Measurements from ENCODE around the gene TEAD3. TPM values are rescaled to one million over a fixed set of nuclear protein-coding genes. Genes with fewer than 3 reads are reported as not detected.

Gene TEAD3
- total RNA-seq, 2 experiments from 2014 or later: 0.13 to 0.23 TPM

DNA sequence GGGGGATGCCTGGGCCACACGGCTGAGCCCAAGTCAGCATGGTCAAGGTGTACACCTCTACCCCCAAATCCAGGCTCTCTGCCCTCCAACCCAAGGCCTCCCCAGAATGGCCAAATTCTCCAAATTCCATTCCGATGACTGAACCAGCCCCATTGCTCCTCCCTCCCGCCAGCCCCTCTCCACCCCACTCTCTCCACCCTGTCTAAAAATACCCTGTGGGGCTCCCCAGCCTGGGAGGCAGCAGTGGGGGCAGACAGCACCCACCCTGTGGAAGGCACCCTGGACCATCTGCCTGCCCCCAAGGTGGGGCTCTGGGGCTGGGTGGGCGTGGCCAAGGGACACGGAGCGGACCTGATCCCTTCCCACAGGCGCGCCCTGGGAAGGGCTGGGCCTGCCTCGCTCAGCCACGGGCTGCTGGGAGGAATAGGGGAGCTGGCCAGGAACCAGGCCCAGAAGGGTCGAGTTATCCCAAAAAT, 11.4 kb downstream of the TEAD3 start:
- POLR2A ChIA-PET: interaction anchor here (1.1 to 1.7 kb wide), 3 partner anchors 11 to 14 kb away, joined by 3 to 7 read pairs (median 3); no protein-coding TSS in a partner anchor
- H3K4me3 Mint-ChIP-seq: no peak overlapping the region

GRCh38 chr6:35484921-35485392, 11.9 kb downstream of the TEAD3 start:
- H3K4me3 Mint-ChIP-seq: no peak overlapping the region
- CTCF ChIA-PET: no interaction called here
- H3K9me3 Mint-ChIP-seq: no peaks in the 10 kb centered on the region
- H3K27ac Mint-ChIP-seq: no peak overlapping the region
- H3K27me3 Mint-ChIP-seq: peaks cover 9% of the 10 kb centered on the region
- H3K4me1 Mint-ChIP-seq: peaks cover 9% of the 10 kb centered on the region
- POLR2A ChIA-PET: interaction anchor here (1.1 to 1.7 kb wide), 3 partner anchors 10 to 13 kb away, joined by 3 to 7 read pairs (median 3); no protein-coding TSS in a partner anchor
- H3K36me3 Mint-ChIP-seq (ENCODE audit: low read depth): no peaks in the 10 kb centered on the region
- no peak for DNase-seq

More for the DNA sequence above, 11.4 kb downstream of the TEAD3 start:
- Mint-ChIP-seq H3K27ac (no peak overlapping the region), H3K9me3 (no peaks in the 10 kb centered on the region), H3K27me3 (peaks cover 9% of the 10 kb centered on the region), H3K4me1 (peaks cover 9% of the 10 kb centered on the region), H3K36me3 (ENCODE audit: low read depth) (no peaks in the 10 kb centered on the region)
- DNase-seq: no peak
- CTCF ChIA-PET: no interaction called here

DNA sequence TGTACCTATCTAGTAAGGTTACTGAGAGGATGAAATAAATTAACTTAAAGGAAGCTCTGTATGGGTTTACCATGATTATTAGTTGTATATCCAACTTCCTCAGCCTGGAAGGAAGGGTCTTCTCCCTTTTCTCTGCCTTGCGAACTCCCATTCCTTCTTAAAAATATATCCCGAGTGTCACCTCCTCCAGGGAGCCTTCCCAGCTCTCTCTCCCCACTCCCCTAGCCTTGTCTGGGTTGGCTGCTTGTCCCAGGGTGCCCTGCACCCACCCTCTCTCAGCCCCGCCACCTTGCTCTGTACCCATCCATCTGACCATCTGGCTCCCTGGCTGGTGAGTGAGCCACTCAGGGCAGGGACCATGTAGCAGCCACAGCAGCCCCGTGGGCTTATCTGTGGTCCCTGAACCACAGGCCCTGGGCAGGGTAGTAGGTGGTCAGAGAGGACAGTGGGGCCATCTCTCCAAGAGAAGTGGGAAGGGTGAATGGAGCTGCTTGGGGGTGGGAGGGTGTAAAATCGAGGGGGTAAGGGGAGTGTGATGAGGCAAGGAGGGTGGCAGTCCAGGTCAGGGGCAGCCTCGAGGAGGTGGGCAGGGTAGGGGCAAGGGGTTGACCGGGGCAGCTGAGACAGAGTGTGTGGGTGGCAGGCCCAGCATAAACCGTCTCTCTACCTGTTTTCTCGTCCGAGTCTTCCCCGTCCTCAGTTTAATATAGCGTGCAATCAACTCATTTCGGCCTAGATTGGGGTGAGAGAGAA, 12.8 kb downstream of the TEAD3 start:
- H3K36me3 Mint-ChIP-seq (ENCODE audit: low read depth): no peaks in the 10 kb centered on the region
- H3K4me1 Mint-ChIP-seq: peaks cover 9% of the 10 kb centered on the region
- H3K4me3 Mint-ChIP-seq: no peak overlapping the region
- no peak for DNase-seq
- CTCF ChIA-PET: no interaction called here
- no peaks in the 10 kb centered on the region for H3K9me3 Mint-ChIP-seq
- no peak overlapping the region for H3K27ac Mint-ChIP-seq
- POLR2A ChIA-PET: interaction anchor here (1.2 to 1.7 kb wide), 2 partner anchors 9 to 14 kb away, joined by 3 to 7 read pairs; no protein-coding TSS in a partner anchor
- peaks cover 9% of the 10 kb centered on the region for H3K27me3 Mint-ChIP-seq

GRCh38 chr6:35483490-35483889, 13.4 kb downstream of the TEAD3 start:
- Mint-ChIP-seq H3K27ac (no peak overlapping the region), H3K27me3 (peaks cover 9% of the 10 kb centered on the region), H3K4me1 (peaks cover 9% of the 10 kb centered on the region), H3K9me3 (no peaks in the 10 kb centered on the region), H3K36me3 (ENCODE audit: low read depth) (no peaks in the 10 kb centered on the region), H3K4me3 (no peak overlapping the region)
- DNase-seq: no peak
- ChIA-PET CTCF (no interaction called here), POLR2A (interaction anchor here (1.5 to 1.7 kb wide), 2 partner anchors 9 to 16 kb away, joined by 3 to 7 read pairs; no protein-coding TSS in a partner anchor)

DNA sequence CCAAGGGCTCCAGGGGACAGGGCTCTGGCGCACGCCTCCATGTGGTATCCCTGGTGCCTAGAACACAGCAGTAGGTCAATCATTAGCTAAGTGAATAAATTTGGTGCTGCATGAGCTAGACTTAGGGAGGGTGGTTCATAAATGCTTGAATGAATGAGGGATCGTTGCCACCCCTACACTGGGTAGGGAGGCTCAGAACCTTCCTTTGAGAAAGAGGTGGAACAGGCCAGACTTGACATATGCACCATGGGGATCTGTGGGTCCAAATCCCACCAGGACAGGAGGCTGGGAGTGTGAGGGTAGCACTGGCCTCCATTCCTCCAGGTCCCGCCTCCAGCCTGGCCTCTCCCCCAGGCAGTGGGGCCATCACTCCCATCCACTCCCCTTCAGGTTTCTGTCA, 13.8 kb downstream of the TEAD3 start:
- Mint-ChIP-seq H3K4me1 (peaks cover 6% of the 10 kb centered on the region), H3K36me3 (ENCODE audit: low read depth) (no peaks in the 10 kb centered on the region), H3K27me3 (peaks cover 9% of the 10 kb centered on the region), H3K9me3 (no peaks in the 10 kb centered on the region), H3K4me3 (no peak overlapping the region), H3K27ac (no peak overlapping the region)
- no peak for DNase-seq
- POLR2A ChIA-PET: interaction anchor here (1.5 kb wide), 1 partner anchor 15 kb away, joined by 3 read pairs; no protein-coding TSS in a partner anchor
- CTCF ChIA-PET: interaction anchor here (0.6 kb wide), 1 partner anchor 90 kb away, joined by 3 read pairs; no protein-coding TSS in a partner anchor

DNA sequence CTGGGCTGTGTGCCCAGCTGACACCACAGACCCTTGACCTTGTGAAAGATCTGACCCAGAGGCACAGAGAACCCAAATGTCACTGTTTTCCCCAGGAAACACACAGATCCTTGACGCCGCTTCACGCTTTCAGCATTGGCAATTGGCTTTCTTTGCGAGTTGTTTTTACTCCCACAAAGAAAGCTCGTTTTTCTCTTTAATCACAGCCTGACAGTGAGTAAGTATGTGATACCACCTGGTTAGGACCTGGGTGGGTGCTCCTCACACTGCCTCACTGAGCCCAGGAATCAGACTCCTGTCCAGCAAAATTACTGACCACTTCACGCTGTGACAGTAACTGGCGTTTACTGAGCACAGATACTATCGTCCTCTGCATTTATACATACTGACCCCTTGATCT, 15.7 kb downstream of the TEAD3 start:
- Mint-ChIP-seq H3K36me3 (ENCODE audit: low read depth) (no peaks in the 10 kb centered on the region), H3K27me3 (peaks cover 9% of the 10 kb centered on the region), H3K27ac (no peak overlapping the region), H3K4me1 (no peaks in the 10 kb centered on the region), H3K4me3 (no peak overlapping the region), H3K9me3 (no peaks in the 10 kb centered on the region)
- ChIA-PET CTCF (interaction anchor here (0.6 to 1.6 kb wide), 3 partner anchors 10 to 143 kb away, joined by 3 to 4 read pairs (median 4); no protein-coding TSS in a partner anchor), POLR2A (interaction anchor here (1.2 to 2.9 kb wide), 2 partner anchors 10 to 12 kb away, joined by 4 to 18 read pairs; no protein-coding TSS in a partner anchor)
- DNase-seq: no peak

DNA sequence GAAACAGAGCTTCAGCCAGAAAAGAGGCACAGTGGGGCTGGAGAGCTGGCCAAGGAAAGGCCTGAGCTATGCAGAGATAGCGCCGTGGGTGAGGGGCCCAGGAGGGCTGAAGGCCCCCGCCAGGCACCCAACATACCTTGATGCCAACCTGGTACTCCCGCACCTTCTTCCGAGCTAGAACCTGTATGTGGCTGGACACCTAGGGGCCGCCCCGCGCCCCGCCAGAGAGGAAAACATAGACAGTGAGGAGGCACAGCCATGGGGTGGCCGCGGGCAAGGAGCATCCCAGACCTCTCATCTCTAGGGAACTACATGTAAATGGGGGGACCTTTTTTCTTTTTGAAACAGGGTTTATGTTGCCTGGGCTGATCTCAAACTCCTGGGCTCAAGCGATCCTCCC, 16.7 kb downstream of the TEAD3 start:
- Mint-ChIP-seq H3K27me3 (peaks cover 9% of the 10 kb centered on the region), H3K36me3 (ENCODE audit: low read depth) (no peaks in the 10 kb centered on the region), H3K4me1 (peaks cover 1% of the 10 kb centered on the region), H3K9me3 (no peaks in the 10 kb centered on the region), H3K27ac (no peak overlapping the region), H3K4me3 (no peak overlapping the region)
- CTCF ChIA-PET: interaction anchor here (0.9 to 1.0 kb wide), 3 partner anchors 43 to 256 kb away, joined by 3 to 4 read pairs (median 3); partner anchors contain the start of gene ARMC12
- DNase-seq: no peak
- POLR2A ChIA-PET: interaction anchor here (2.9 kb wide), 1 partner anchor 9 kb away, joined by 18 read pairs; no protein-coding TSS in a partner anchor

GRCh38 chr6:35478259-35478658, 18.6 kb downstream of the TEAD3 start:
- no peak overlapping the region for H3K27ac Mint-ChIP-seq
- peaks cover 1% of the 10 kb centered on the region for H3K4me1 Mint-ChIP-seq
- DNase-seq: no peak
- H3K36me3 Mint-ChIP-seq (ENCODE audit: low read depth): peaks cover under 1% of the 10 kb centered on the region
- ChIA-PET POLR2A (interaction anchor here (0.8 to 1.4 kb wide), 3 partner anchors 9 to 11 kb away, joined by 3 read pairs; no protein-coding TSS in a partner anchor), CTCF (interaction anchor here (0.7 kb wide), 1 partner anchor 175 kb away, joined by 3 read pairs; no protein-coding TSS in a partner anchor)
- no peak overlapping the region for H3K4me3 Mint-ChIP-seq
- H3K27me3 Mint-ChIP-seq: peaks cover 9% of the 10 kb centered on the region
- H3K9me3 Mint-ChIP-seq: no peaks in the 10 kb centered on the region

DNA sequence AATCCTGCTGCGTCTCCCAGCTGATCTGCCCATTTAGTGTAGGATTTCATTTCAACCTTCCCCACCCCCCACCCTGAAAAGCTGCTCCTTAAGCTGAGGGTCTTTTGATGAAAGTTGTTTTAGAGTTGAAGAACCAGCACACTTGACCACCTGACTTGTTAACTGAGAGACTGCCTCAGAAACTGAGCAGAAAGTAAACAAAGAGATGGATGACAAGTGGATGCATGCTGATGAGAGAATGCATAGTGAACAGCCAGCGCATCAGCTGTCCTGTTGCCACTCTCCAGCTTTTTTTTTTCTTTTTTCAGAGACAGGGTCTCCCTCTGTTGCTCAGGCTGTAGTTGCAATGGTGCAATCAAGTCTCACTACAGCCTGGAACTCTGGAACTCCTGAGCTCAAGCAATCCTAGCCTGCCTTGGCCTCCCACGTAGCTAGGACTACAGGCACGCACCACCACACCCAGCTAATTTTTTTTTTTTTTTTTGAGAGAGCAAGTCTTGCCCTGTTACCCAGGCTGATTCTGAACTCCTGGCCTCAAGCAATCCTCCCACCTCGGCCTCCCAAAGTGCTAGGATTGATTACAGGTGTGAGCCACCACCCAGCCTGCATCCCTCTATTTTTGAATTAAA, 19.2 kb downstream of the TEAD3 start:
- DNase-seq: no peak
- Mint-ChIP-seq H3K27me3 (peaks cover 9% of the 10 kb centered on the region), H3K4me3 (no peak overlapping the region), H3K9me3 (no peaks in the 10 kb centered on the region), H3K27ac (no peak overlapping the region), H3K36me3 (ENCODE audit: low read depth) (peaks cover 6% of the 10 kb centered on the region), H3K4me1 (peaks cover 1% of the 10 kb centered on the region)
- POLR2A ChIA-PET: interaction anchor here (0.8 to 1.4 kb wide), 2 partner anchors 9 to 10 kb away, joined by 3 read pairs; no protein-coding TSS in a partner anchor
- CTCF ChIA-PET: no interaction called here

DNA sequence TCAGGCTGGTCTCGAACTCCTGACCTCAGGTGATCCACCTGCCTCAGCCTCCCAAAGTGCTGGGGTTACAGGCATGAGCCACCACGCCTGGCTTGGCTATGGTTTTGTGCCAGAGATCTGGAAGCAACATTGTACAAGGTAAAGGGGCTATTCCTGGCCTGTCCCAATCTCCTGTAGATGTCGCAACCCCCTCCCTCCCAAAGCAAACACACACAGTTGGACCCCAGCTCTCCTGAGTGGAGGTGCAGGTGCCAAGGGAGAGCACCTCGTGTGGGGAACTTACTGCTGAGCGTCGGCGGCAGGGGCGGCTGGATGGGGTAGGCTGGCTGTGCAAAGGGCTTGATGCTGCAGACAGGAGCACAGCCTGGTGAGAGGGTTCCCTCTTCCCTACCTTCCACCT, 19.9 kb downstream of the TEAD3 start:
- DNase-seq: no peak
- CTCF ChIA-PET: no interaction called here
- Mint-ChIP-seq H3K9me3 (no peaks in the 10 kb centered on the region), H3K4me3 (no peak overlapping the region), H3K27ac (no peak overlapping the region), H3K36me3 (ENCODE audit: low read depth) (peaks cover 13% of the 10 kb centered on the region), H3K4me1 (peaks cover 6% of the 10 kb centered on the region), H3K27me3 (peaks cover 9% of the 10 kb centered on the region)
- POLR2A ChIA-PET: interaction anchor here (1.4 kb wide), 1 partner anchor 8 kb away, joined by 3 read pairs; no protein-coding TSS in a partner anchor

DNA sequence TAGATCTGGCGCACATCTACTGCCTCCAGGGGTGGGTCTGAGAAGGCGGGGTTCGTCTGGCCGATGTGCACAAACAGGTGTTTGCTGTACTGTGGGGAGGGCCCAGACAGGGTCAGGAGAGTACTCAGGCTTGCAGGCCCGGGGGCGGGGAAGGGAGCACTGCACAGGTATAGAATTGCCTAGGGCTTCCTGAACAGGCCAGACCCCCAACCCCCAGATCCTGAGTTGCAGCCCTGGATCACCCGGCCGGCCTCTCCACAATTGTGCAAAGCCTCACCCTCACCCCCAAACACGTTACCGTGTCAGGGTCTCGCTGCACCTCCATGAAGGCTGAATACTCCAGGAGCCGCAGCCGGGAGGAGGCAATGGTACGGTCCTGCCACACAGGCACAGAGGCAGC, 20.9 kb downstream of the TEAD3 start:
- ChIA-PET POLR2A (interaction anchor here (1.1 to 2.4 kb wide), 2 partner anchors 9 to 13 kb away, joined by 3 to 7 read pairs; no protein-coding TSS in a partner anchor), CTCF (no interaction called here)
- H3K27ac Mint-ChIP-seq: no peak overlapping the region

DNA sequence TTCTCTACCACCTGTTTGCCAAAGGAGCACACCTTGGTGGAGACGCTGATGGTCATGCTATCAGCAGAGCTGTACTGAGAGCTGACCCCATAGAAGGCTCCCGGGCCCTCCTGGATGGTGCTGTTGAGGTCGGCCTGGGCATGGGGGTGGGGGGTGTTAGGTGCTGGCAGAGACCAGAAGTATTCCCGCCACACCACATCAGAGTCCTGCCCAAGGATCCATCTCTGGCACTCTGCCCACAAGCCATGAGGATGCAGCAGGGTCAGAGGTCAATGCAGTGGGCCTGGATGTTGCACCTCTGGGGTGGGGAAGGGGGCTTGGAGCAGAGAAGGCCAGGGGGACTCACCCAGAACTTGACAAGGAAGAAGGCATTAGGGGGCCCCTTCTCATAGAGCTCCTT, 21.3 kb downstream of the TEAD3 start:
- CTCF ChIA-PET: no interaction called here
- no peaks in the 10 kb centered on the region for H3K27me3 Mint-ChIP-seq
- H3K36me3 Mint-ChIP-seq (ENCODE audit: low read depth): peaks cover 27% of the 10 kb centered on the region
- no peaks in the 10 kb centered on the region for H3K9me3 Mint-ChIP-seq
- H3K4me3 Mint-ChIP-seq: no peak overlapping the region
- peaks cover 21% of the 10 kb centered on the region for H3K4me1 Mint-ChIP-seq
- POLR2A ChIA-PET: interaction anchor here (1.1 to 2.4 kb wide), 2 partner anchors 9 to 13 kb away, joined by 3 to 7 read pairs; no protein-coding TSS in a partner anchor
- DNase-seq: no peak
- no peak overlapping the region for H3K27ac Mint-ChIP-seq

More for the DNA sequence above, 20.9 kb downstream of the TEAD3 start:
- H3K27me3 Mint-ChIP-seq: peaks cover 4% of the 10 kb centered on the region
- H3K4me1 Mint-ChIP-seq: peaks cover 16% of the 10 kb centered on the region
- no peaks in the 10 kb centered on the region for H3K9me3 Mint-ChIP-seq
- no peak for DNase-seq
- peaks cover 23% of the 10 kb centered on the region for H3K36me3 Mint-ChIP-seq (ENCODE audit: low read depth)
- H3K4me3 Mint-ChIP-seq: no peak overlapping the region
